Measurements from ENCODE around the gene CCDC88C. TPM values are rescaled to one million over a fixed set of nuclear protein-coding genes. Genes with fewer than 3 reads are reported as not detected.

Gene CCDC88C
- total RNA-seq, 1 experiment from 2014 or later, result 5.8 TPM

DNA sequence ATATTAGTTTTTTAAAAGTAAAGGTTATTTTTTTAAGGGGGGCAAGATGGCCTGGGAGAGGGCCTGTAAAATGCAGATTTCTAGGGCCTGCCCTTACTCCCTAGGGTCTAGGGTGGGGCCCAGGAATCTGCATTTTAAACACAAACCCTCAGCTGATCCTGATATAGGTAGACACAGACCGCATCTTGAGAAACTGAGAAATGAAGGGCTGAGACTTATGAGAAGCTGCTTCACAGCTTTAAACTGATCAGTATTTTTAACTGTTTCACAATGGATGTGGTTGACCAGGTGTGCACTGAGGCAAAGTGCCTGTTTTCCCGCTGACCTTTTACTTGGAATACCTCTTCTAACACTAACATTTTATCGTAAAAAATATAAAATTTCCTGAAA lies 84.0 kb downstream of the CCDC88C start:
- Histone ChIP-seq H3K36me3 (no peaks in the 10 kb centered on the region), H3K9me3 (no peaks in the 10 kb centered on the region), H3K4me3 (no peak overlapping the region), H3K27me3 (no peaks in the 10 kb centered on the region)
- no peak for DNase-seq

DNA sequence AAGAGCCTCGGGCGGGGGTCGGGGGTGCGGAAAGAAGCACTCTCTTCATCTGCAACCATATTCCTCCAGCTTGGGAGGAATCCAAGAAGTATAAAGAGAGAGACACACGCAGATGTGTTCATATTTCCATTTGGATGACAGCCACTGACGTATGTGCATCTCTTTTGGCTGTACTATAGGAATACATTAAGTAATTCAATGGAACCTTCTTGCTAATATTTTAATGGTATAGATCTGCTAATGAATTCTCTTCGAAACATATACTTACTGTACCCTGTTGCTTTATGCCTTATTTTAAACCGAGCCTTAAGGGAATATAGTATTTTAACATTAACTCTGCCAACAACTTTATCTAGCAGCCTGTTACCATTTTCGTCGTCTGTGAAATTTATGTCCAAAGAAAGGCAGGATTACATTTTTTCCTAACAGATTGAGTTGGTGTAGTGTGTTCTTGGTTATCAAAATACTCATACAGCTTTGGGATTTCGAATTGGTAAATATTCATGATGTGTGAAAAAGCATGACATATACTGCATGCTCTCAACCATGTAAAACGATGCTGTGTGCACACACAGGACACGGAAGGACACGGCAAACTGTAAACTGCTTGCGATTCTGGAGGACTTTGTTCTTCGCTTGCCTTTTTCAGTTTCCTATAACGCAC lies 84.5 kb downstream of the CCDC88C start:
- Histone ChIP-seq H3K9me3 (no peaks in the 10 kb centered on the region), H3K36me3 (no peaks in the 10 kb centered on the region), H3K27me3 (no peaks in the 10 kb centered on the region), H3K4me3 (no peak overlapping the region)
- no peak for DNase-seq

DNA sequence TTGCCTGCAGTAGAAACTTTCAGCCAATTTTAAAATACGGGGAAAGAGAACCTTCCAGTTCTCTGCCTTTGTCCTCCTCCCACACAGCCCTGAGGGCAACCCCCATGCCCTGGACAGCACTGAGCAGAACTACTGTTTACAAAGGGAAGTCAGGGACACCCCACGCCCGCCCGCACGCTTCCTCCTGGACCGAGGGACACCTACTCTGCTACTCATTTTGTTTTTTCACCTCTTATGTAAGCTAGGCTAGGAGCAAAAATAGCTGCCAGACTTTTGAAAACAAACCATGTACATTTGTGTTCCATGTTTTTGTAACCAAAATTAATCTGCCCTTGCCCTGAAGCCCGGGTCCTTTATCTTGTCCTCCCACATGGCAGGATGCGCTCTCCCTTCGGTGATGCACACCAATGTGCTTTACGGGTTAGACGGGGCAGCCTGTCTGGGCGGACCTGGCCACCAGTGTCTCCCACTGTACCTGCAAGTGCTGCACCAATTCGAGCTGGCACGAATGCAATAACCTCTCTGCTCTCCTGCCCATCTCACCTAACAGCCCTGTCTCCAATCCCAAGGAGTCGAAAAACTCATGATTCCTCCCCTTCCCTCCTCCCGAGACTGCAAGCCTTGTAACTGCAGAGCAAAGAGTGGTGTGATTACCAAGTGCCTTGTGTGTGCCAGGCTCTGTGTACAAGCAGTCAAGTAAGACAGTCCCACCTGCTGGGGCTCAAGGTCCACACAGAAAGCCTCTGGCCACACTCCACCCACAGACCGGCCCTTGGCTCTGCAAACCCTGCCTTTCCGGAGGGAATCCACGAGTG lies 85.2 kb downstream of the CCDC88C start:
- no peak for DNase-seq
- no peaks in the 10 kb centered on the region for H3K36me3 ChIP-seq
- no peaks in the 10 kb centered on the region for H3K27me3 ChIP-seq
- no peaks in the 10 kb centered on the region for H3K9me3 ChIP-seq
- H3K4me3 ChIP-seq, result no peak overlapping the region

DNA sequence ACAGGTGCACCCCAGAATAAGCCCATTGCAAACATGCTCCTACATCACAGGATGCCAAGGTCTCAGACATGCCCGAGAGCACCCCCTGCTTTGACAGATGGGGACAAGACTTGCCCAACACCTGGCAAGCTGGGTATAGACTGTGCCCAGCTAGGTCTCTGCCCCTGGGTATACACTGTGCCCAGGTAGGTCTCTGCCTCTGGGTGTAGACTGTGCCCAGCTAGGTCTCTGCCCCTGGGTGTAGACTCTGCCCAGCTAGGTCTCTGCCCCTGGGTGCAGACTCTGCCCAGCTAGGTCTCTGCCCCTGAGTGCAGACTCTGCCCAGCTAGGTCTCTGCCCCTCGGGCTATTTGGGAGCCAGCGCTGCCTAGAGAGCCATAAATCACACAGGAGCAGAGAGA lies 85.9 kb downstream of the CCDC88C start:
- no peak for DNase-seq
- H3K36me3 ChIP-seq, result no peaks in the 10 kb centered on the region
- no peaks in the 10 kb centered on the region for H3K27me3 ChIP-seq
- no peaks in the 10 kb centered on the region for H3K9me3 ChIP-seq
- H3K4me3 ChIP-seq, result no peak overlapping the region

DNA sequence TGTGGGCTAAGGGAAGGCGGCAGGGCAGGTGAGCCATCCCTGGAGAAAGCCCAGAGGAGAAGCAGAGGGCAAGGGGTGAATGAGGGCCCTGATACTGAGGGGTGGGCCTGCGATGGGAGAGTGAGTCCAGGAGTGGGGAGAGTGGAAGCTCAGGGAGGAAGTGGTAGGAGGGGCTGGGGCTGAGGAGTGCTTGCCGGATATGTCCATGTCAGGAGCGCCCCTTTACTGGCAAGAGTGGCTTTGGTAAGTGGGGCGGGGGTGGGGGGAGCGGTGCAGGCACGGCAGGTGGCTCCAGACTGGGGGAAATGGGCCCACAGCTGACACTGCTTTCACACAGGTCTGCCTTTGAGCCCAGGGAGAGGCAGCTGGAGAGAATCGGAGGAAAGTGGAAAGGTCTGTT lies 86.8 kb downstream of the CCDC88C start:
- no peak for DNase-seq
- no peak overlapping the region for H3K4me3 ChIP-seq
- H3K36me3 ChIP-seq, result no peaks in the 10 kb centered on the region
- no peaks in the 10 kb centered on the region for H3K9me3 ChIP-seq
- H3K27me3 ChIP-seq, result no peaks in the 10 kb centered on the region

DNA sequence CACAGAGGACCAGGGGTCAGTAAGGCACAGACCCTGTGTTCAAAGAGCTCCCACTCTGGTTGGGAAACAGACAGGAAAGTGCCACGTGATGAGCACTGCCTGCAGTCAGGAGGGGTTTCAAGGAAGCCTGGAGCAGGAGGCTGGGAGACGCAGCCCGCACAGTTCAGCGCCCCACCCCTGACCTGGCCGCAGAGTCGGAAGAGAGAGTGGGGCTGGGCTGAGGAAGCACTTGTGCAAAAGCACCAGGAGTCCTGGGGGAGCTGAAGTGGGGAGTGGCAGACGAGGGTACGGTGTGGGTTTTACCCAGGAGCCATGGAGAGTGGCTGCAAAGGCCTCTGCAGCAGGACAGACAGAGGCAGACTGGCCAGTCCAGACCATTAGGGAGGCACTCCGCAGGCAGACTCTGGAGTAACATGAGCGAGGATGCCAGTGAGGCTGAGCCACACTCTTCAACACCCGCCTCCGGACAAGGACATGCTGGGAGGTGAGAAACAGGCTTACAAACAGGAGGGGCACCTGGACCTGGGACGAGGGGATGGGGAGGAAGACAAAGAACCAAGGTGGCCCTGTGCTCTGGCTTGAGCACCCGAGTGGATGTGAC lies 87.4 kb downstream of the CCDC88C start:
- Histone ChIP-seq H3K36me3 (no peaks in the 10 kb centered on the region), H3K27me3 (no peaks in the 10 kb centered on the region), H3K4me3 (no peak overlapping the region), H3K9me3 (no peaks in the 10 kb centered on the region)
- no peak for DNase-seq

DNA sequence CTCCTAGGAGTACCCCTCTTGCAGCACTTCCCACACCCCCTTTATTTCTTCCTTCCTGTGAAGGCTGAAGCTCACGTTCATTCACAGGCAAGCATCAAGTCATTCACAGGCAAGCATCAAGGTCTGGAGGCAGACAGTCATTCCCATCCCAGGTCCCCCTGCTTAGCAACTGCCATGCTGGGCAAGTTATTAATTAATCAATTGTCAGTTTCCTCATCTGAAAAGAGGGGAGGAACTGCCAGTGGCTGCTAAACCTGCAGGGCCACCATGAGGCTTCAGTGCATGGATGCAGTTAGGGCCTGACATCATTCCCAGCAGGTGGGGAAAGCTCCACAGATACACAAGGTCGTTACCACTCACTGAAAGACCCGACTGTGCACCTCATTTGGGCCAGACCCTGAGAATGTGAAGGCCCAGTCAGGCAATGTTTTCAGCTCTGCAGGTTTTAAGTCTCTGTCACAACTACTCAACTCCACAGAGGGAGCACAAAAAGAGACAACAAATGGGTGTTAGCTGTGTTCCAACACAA lies 88.1 kb downstream of the CCDC88C start:
- DNase-seq, result no peak
- Histone ChIP-seq H3K9me3 (no peaks in the 10 kb centered on the region), H3K36me3 (no peaks in the 10 kb centered on the region), H3K4me3 (no peak overlapping the region), H3K27me3 (no peaks in the 10 kb centered on the region)

DNA sequence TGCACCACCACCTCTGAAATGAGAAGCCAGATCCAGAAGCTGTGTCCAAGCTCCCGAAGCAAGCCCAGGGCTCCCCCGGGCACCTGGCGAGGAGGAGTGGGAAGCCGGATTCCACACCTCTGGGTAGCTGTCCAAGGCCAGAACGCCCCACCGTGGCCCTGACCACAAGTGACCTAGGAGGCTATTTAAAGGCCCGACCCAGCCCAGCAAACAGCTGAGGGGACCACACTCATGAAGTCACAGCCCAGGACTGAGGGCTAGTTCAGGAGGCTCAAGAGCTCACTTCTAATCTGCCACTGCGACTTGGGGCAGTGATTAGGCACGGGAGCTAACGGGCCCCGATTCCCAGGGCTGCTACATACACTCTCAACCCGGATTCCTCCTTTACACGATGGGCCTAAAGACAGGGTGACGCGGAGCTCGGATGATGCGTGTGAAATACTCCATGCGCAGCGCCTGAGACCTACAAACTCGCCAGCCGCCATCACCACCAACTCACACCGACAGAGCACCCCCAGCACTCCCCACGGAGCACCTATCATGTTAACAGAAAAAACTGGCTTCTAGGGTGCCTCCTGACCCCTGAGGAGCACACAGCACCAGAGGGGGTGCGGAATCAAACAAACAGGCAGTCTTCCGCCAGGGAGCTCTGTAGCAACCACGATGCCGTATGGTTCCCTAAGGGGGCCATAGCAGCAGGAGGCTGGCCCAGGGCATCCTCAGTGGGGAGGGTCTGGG lies 89.1 kb downstream of the CCDC88C start:
- no peak overlapping the region for H3K4me3 ChIP-seq
- H3K27me3 ChIP-seq, result no peaks in the 10 kb centered on the region
- no peak for DNase-seq
- H3K9me3 ChIP-seq, result no peaks in the 10 kb centered on the region
- no peaks in the 10 kb centered on the region for H3K36me3 ChIP-seq

DNA sequence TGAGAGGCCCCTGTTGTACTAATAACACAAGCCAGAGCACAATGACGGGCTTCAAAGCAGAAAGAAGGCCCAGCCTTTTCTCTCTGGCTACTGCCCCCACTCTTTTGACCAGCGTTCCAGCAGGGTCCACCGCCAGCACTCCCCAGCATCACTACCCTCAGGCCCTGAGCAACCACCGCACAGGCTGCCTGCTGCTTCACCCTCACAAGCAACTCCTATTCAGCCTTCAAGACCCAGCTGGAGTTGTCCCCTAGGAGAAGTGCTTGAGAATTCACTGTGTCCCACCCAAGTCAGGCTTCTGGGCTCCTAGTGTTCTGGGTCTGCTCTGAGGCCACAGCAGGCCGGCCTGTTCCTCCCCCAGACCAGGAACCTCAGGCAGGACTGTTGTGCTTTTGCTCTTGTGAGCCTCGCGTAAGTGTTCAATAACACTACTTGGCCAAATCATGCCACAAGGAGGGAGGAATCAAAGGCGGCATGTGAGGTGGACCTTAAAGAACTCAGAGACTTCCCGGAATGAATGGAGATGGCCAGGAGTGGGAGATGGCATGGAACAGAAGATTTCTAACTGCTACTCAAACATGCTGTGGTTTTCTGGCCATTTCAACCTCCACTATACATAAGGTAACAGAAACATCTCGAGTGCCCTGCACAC lies 89.8 kb downstream of the CCDC88C start:
- no peak overlapping the region for H3K4me3 ChIP-seq
- DNase-seq, result no peak
- no peaks in the 10 kb centered on the region for H3K36me3 ChIP-seq
- H3K9me3 ChIP-seq, result no peaks in the 10 kb centered on the region
- H3K27me3 ChIP-seq, result no peaks in the 10 kb centered on the region

DNA sequence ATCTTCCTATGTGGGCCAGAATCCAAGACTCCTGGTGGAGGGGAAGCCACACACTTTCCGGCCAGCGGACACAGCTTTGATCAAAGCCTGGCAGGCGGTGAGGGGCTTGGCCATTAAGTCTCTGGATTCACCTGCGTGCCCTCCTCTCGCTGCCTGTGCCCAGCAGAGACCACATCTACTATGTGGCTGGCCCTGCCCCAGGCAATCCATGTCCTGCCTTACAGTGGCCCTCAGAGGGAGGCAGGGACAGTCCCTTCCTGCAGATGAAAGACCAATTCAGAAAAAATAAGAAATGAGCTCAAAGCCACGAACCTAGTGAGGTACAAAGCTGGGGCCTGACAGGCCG lies 90.4 kb downstream of the CCDC88C start:
- no peaks in the 10 kb centered on the region for H3K9me3 ChIP-seq
- no peaks in the 10 kb centered on the region for H3K36me3 ChIP-seq
- no peak overlapping the region for H3K4me3 ChIP-seq
- no peak for DNase-seq
- no peaks in the 10 kb centered on the region for H3K27me3 ChIP-seq

DNA sequence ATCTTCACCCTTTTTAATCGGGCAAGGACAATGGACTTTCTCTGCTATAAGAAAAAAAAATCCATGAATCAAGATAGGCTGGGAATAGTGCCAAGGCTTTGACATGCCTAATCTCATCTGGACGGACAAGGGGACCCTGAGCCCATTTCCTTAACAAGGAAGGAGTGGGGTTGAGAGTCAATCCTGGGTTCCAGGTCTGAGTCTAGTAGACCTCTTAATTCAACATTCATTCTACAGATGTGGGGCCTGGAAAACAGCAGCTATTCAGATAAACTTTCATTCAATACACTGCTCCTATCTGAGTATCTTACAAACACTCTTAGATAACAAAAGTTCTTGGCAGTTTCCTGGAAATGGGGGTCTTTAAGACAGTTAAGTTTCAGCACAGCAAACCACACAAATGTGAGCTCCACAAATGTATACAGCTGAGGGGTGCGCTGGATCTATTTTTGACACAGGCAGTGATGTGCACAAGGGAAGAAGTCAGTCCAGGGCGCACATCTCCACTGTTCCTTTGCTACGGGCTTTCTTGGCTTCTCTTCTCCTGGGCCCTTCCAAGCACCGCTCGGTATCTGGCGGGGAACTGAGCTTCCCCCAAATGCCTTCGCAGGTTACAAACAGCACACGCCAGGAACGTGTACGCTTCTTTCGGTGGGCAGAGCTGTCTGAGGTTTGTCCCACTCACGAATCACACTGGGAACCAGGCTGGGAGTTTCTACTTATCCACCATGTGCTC lies 90.9 kb downstream of the CCDC88C start:
- no peaks in the 10 kb centered on the region for H3K27me3 ChIP-seq
- no peaks in the 10 kb centered on the region for H3K9me3 ChIP-seq
- no peak overlapping the region for H3K4me3 ChIP-seq
- DNase-seq, result no peak
- no peaks in the 10 kb centered on the region for H3K36me3 ChIP-seq

DNA sequence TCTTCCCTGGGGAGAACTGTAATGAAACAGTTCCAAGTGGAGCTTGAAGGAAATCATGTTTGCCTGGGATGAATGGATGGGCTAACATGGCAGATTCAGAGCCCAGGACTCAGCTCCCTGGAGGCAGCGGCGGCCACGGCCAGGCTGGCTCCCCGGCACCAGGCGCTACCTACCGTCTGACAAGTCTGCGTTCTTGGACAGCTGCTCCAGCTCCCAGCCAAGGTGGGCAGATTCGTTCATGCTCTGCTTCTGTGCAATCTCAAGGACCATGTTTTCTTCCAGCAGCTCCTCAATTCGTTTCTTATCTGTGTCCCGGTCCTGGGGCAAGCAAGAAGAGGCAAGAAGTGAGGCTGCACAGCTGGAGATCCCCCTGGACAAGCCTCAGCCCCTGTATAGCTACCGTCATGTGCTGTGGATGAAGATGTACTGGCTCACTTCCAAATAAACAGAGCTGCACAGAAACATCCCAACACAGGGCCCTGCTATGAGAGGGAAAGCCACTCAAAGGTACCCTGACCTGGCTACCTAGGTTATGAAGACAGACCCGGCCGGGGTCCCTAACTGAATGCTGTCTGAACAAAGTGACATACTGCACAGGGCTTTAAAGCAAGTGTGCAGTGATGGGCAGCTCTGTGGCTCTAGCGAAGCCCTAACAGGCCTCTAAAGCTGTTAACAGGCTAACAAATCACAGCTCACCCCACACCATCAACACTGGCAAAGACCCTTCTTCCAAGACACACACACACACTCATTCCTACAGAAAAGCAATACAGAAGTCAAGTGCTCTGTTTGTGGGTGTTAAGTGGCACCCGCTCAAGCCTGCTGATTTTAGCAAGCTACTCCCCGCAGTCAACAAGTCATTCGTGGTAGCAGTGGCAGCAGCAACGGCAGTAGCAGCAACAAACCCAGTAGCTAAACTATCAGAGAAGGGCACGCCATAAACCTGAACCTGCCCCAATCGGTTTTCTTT lies 92.7 kb downstream of the CCDC88C start:
- no peaks in the 10 kb centered on the region for H3K9me3 ChIP-seq
- no peak overlapping the region for H3K4me3 ChIP-seq
- H3K36me3 ChIP-seq, result no peaks in the 10 kb centered on the region
- no peak for DNase-seq
- no peaks in the 10 kb centered on the region for H3K27me3 ChIP-seq

DNA sequence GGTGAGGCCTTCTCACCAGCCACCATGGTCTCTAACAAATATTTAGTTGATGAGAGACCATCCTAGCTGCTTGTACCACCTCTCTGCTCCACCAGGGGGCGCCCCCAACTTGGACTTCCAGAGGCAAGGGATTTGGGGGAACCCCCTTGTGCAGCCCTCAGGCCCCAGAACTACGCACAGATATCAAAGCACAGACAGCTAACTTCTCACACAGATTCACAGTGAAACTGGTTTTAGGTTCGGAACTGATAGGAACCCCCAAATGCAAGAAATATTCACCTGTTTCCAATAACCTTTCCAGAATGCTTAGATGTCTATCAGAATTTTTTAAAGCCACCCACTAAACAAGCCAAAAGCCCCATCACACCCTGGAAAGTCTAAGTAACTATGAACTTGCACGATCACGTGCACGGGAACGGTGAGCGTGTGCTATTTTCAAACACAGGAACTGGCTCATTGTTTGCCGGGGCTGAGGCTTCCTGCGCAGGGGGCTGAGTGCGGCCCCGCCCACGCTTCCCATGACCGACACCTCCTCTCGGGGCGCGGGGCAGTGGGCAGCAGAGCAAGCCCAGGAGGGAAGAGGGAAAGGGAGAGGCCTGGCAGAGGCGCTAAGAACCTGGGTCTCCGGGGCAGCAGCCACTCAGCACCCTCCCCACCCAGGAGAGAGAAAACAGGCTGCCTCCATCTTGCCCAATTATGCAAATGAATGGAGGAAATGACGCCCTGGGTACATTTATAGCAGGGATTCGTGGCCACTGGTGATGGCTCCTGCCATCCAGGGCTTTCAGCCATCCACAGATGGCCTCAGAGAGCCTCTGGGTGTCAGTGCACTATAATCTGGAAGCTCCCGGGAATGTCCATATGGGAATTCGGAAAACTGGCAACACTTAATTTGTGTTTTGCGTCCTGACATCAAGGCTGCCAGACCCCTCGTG lies 93.7 kb downstream of the CCDC88C start:
- DNase-seq, result peak; percentile 44
- Histone ChIP-seq H3K4me3 (no peak overlapping the region), H3K9me3 (no peaks in the 10 kb centered on the region), H3K27me3 (no peaks in the 10 kb centered on the region), H3K36me3 (no peaks in the 10 kb centered on the region)

DNA sequence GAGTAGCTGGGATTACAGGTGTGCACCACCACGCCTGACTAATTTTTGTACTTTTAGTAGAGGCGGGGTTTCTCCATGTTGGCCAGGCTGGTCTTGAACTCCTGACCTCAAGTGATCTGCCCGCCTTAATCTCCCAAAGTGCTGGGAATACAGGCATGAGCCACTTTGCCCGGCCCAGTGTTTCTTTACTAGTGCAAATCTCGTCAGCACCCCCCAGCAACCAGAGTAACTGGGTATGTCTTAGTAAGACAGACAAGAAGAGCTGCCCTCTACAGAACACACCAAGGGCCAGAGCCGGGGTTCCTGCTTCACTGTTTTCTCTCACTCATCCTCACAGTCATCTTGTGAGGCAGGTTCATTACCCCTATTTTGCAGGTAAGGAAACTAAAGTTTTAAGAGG lies 94.6 kb downstream of the CCDC88C start:
- Histone ChIP-seq H3K9me3 (no peaks in the 10 kb centered on the region), H3K36me3 (no peaks in the 10 kb centered on the region), H3K27me3 (no peaks in the 10 kb centered on the region), H3K4me3 (no peak overlapping the region)
- no peak for DNase-seq

Measured in MG63 (cell line).